Epithelial cell of esophagus (primary cell): Measurements from ENCODE around the gene MGRN1.

Experiments
- DNase-seq: peaks from one replicate; pipeline ENCODE4 v3.0.0; 2010; ENCODE audit warnings: low read depth
- H3K4me3 ChIP-seq: 2 replicates; pipeline ENCODE4 v1.5.1; 2011; ENCODE audit warnings: mild to moderate bottlenecking, low read length, control low read depth
- TF ChIP-seq, protein P1 (sequence below): IDR thresholded peaks from 2 replicates; pipeline ENCODE4 v1.5.1; 2011; ENCODE audit warnings: low read depth, mild to moderate bottlenecking, low read length, control low read depth, inconsistent platforms; ENCODE audit not compliant: insufficient read depth; ENCODE audit errors: missing control alignments

Gene MGRN1

DNA sequence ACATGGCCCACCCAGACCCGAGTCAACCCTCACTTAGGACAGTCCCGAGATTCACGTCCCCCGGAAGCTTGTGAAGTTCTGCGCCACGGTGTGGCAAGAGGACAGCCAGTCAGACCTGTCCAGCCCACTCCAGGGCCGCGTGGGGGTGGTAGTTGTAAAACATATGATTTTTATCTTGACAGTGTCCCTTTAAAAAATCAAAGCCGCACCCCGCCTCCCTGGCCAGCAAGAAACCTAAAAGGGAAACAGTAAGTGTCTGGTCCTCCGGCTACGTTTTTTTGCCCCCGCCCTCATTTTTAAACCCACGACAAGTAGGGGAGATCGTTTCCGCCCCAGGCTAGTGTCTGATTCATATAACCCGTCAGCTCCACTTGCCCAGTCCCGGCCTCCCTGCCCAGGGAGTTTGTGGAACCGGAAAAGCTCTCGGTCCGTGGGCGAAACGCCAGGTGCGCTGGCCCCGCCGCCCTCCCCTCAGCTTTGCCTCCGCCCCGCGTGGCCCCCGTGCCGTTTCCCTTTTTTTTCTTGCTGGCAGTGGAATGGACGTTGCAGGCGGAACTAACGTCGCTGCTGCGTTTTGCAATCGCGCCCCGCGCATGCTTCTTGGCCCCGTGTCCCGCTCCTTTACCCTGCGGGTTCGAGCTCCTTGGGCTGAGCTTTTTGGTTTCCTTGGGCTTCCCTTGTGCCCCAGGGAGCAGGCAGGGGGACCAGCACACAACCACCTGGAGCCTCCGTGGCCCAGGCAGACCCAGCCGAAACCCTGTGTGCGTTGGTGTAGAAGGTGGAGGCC lies 55.4 kb downstream of the MGRN1 start:
- peak overlapping the region; percentile 37 for H3K4me3 ChIP-seq
- peak; percentile 97 for DNase-seq
- TF ChIP-seq, protein P1, sequence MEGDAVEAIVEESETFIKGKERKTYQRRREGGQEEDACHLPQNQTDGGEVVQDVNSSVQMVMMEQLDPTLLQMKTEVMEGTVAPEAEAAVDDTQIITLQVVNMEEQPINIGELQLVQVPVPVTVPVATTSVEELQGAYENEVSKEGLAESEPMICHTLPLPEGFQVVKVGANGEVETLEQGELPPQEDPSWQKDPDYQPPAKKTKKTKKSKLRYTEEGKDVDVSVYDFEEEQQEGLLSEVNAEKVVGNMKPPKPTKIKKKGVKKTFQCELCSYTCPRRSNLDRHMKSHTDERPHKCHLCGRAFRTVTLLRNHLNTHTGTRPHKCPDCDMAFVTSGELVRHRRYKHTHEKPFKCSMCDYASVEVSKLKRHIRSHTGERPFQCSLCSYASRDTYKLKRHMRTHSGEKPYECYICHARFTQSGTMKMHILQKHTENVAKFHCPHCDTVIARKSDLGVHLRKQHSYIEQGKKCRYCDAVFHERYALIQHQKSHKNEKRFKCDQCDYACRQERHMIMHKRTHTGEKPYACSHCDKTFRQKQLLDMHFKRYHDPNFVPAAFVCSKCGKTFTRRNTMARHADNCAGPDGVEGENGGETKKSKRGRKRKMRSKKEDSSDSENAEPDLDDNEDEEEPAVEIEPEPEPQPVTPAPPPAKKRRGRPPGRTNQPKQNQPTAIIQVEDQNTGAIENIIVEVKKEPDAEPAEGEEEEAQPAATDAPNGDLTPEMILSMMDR, result no peak

DNA sequence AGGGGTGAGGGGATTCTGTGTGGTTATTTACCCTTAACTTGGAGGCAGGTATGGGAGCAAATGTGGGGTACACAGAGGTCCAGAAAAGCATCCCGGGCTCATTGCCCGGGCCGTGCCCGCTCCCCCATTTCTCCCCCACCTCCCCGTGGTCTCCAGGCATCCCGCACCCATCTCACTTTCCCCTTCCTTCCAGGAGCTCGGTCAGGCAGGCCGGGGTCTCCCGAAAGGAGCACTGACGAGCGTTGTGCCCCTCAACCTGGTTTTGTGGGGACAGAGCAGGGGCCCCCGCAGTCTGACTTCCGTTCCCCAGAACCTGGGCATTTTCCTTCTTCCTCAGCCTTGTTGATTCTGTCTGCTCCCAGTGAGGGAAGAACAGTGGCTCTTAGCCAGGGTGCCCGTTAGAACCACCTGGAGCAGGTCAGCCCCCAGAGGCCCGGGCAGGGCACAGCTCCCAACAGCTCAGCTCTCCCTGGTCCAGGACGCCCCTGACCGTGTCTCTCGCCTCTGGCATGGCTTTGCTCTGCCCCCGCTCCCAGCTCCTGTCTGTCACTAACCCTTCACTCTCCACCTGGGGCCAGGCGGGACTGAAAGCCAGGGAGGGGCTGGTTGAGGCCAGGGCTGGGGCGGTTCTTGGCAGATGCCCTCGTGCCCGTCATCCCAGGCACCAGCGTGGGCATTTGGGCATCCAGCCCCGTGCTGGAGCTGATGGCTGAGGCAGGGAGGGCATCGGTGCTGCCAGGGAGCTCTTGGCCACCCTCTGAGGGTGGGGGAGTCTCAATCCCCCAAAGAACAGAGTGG lies 56.2 kb downstream of the MGRN1 start:
- no peak for DNase-seq
- H3K4me3 ChIP-seq, result peak overlapping the region; percentile 37
- TF ChIP-seq, protein P1, result no peak

DNA sequence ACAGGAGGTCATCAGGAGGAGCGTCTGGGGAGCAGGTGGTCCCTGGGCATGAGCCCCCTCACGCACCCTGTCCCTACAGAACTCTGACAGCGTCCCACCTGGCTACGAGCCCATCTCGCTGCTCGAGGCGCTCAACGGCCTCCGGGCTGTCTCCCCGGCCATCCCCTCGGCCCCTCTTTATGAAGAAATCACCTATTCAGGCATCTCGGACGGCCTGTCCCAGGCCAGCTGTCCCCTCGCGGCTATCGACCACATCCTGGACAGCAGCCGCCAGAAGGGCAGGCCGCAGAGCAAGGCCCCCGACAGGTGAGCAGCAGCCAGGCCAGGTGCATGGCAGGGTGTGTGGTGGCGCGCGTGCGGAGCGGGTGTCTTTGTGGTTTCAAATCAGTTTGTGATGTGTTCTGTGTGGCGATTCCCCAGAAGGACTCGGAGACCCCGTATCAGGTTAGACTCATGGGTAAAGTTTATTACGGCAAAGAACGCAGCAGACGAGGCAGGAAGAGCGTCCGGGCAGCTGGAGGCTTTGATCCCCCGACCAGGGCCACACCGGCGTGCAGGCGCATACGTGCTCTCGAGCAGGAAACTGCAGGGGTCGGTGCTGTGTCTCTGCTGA lies 57.0 kb downstream of the MGRN1 start:
- H3K4me3 ChIP-seq, result no peak overlapping the region
- DNase-seq, result no peak
- TF ChIP-seq, protein P1, result no peak

DNA sequence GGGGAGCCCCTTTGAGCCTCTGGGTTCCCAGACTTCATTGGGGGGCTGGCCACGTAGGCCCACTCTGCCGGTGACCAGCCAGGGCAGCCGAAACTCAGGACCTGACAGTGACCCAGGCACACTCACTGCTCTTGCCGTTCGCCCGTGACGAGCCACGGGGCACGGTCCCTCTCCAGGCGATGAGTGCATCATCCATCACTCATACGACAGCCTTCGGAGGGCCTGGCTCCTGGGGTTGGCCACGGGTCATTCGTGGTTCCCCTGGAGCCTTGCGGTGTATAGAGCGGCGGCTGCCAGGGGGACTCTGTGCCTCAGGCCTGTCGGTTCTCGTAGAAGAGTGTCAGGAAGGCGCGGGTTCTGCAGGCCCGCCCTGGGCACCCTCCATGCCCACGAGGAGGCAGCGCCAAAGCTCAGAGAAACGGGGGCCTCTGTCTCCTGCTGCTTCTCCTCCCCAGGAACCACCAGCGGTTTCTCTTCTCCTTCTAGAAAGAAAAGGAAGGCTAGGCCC lies 57.5 kb downstream of the MGRN1 start:
- no peak for DNase-seq
- TF ChIP-seq, protein P1, result no peak
- H3K4me3 ChIP-seq, result no peak overlapping the region

DNA sequence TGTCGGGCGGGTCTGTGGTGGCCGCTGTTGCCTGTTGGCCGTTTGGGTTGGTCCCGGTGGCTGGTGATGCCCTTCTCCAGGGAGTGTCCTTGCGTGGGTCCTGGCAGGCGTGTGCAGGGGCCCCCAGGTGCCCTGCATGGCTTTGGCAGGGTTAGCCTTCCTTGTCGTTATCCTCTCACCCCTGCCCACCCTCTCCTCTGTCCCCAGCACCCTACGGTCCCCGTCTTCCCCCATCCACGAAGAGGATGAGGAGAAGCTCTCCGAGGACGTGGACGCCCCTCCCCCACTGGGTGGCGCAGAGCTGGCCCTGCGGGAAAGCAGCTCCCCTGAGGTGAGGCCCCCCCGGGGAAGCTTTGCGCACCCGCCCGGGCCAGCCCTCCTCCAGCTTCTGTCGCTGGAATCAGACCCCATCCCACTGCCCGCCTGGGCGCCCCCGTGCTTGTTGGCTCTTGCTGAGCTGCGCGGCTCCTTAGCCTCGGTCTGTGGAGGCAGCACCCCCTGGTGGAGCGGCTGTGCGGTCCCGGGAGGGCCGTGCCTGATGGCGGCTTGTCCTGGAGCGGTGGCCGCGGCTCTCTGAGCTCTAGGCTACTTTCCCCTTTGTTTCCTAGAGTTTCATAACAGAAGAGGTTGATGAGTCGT lies 58.1 kb downstream of the MGRN1 start:
- TF ChIP-seq, protein P1, result peak; percentile 62
- peak; percentile 61 for DNase-seq
- no peak overlapping the region for H3K4me3 ChIP-seq

DNA sequence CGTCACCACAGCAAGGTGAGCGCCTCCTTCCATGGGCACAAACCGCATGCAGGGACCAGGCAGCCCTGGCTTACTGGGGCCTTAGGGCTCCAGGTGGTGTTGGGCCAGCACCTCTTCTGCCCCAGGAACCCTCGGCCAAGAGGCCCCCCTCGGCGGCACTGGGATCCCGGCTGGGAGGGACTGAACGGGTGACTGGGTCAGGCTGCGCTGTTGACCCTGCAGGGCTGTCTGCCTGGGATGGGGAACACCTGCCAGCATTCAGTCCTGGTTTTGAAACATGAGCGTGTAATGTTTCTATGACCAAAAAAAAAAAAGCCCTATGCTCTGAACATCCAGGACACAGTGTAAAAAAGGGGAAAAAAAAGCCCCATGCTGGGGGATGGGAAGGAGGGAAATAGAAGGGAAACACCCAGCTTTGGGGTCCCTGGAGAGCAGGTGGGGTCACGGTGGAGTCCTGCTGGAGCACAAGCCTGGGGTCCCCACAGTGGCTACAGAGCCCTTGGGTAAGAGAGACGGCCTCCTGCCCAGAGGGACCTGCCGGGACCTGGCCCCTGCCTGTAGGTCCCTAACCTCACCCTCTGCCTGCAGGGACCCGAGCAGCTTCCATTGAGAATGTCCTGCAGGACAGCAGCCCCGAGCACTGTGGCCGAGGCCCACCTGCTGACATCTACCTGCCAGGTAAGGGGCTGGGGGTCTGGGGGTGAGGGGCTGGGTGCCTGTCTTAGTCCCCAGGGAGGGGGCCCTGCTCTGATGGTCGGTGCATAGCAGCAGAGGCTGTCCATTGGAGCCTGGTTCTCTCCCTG lies 58.8 kb downstream of the MGRN1 start:
- DNase-seq, result no peak
- TF ChIP-seq, protein P1, result no peak
- H3K4me3 ChIP-seq, result no peak overlapping the region
